PC-9 (cell line): ENCODE measurements around the gene PTEN.

Source experiments
- CTCF ChIP-seq: fragments of 200-600 bp; sonication (generic); conservative IDR thresholded peaks from 2 replicates; pipeline ENCODE4 v1.6.1; 2017; ENCODE audit warnings: mixed run types, antibody characterized with exemption, mild to moderate bottlenecking, moderate library complexity
- EZH2 ChIP-seq: fragments of 200-600 bp; sonication (generic); IDR thresholded peaks from 2 replicates; pipeline ENCODE4 v1.8.0; 2017; ENCODE audit warnings: antibody characterized with exemption, low read depth

GRCh38 chr10:87882555-87883294, 19.3 kb downstream of the PTEN start:
- no peak for TF ChIP-seq CTCF
- no peak for TF ChIP-seq EZH2
